ENCODE data around the gene L3MBTL4.

GRCh38 chr18:6215888-6216287, 198.8 kb downstream of the L3MBTL4 start:
- TF ChIP-seq MYNN (IDR thresholded peaks at IDR 0.05) (no peak), MYNN (CRISPR knock-in tag; IDR thresholded peaks at IDR 0.05) (no peak), ARID3A (IDR thresholded peaks at IDR 0.05; ENCODE audit: borderline replicate concordance, low read depth, low read length) (no peak), POLR2A (conservative IDR thresholded peaks at IDR 0.05) (no peak), ZNF655 (CRISPR knock-in tag; IDR thresholded peaks at IDR 0.05) (no peak), HINFP (tag; conservative IDR thresholded peaks at IDR 0.05; ENCODE audit: low read depth) (no peak), NRF1 (conservative IDR thresholded peaks at IDR 0.05 in 1 of 2, IDR thresholded peaks at IDR 0.05 in 1 of 2) (no peak), USF1 (CRISPR knock-in tag; IDR thresholded peaks at IDR 0.05) (no peak), RUNX1 (IDR thresholded peaks at IDR 0.05; ENCODE audit: low read depth) (no peak), ZC3H4 (CRISPR knock-in tag; IDR thresholded peaks at IDR 0.05; ENCODE audit: borderline replicate concordance) (no peak)

All from K562 (cell line).